ENCODE data around the gene CRTC1. TPM values are rescaled to one million over a fixed set of nuclear protein-coding genes. Genes with fewer than 3 reads are reported as not detected.

Gene CRTC1
- total RNA-seq, 1 experiment from 2014 or later, result 18.1 TPM

DNA sequence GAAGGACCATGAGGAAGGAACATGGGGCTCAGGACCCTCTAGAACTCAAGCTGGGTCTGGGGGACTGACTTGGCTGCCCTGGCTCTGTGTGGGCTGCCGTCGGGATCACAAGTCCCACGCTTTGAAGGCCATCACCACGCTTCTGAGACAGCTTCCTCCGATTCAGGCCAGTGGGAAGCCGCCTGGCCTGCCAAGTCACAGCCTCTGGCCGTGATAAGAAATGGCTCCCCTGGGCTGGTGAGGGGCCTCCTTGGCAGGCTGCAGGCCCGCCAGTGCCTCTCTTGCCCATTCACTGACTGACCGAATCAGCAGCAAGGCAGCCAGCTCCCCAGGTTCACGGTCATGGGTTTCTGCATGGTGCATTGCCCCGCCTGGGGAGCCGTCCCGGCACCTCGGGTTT lies 58.8 kb downstream of the CRTC1 start:
- Histone ChIP-seq H3K4me1 (ENCODE audit: insufficient read depth, low read length, poor library complexity, severe bottlenecking) (peaks cover 2% of the 10 kb centered on the region), H3K36me3 (ENCODE audit: insufficient read depth, low read length, poor library complexity, severe bottlenecking) (no peaks in the 10 kb centered on the region), H3K27ac (ENCODE audit: low read depth, low read length, poor library complexity, severe bottlenecking) (no peak overlapping the region), H3K4me3 (ENCODE audit: low read depth, low read length, poor library complexity, severe bottlenecking) (no peak overlapping the region), H3K27me3 (replicated peaks; ENCODE audit: insufficient read depth, low read depth, low read length, poor library complexity) (no peaks in the 10 kb centered on the region), H3K9me3 (ENCODE audit: low read depth, low read length, poor library complexity, severe bottlenecking) (no peaks in the 10 kb centered on the region)
- intact Hi-C loops (cut with micrococcal nuclease; ENCODE audit: unreplicated experiment), result no loop called here
- DNase-seq (ENCODE audit: low spot score), result no peak
- no TSS peak for BruUV-seq (replicated peaks)
- TF ChIP-seq, protein P1, sequence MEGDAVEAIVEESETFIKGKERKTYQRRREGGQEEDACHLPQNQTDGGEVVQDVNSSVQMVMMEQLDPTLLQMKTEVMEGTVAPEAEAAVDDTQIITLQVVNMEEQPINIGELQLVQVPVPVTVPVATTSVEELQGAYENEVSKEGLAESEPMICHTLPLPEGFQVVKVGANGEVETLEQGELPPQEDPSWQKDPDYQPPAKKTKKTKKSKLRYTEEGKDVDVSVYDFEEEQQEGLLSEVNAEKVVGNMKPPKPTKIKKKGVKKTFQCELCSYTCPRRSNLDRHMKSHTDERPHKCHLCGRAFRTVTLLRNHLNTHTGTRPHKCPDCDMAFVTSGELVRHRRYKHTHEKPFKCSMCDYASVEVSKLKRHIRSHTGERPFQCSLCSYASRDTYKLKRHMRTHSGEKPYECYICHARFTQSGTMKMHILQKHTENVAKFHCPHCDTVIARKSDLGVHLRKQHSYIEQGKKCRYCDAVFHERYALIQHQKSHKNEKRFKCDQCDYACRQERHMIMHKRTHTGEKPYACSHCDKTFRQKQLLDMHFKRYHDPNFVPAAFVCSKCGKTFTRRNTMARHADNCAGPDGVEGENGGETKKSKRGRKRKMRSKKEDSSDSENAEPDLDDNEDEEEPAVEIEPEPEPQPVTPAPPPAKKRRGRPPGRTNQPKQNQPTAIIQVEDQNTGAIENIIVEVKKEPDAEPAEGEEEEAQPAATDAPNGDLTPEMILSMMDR (conservative IDR thresholded peaks at IDR 0.05; ENCODE audit: low read depth, low read length), result no peak
- TF ChIP-seq EZH2 (IDR thresholded peaks at IDR 0.05; ENCODE audit: borderline replicate concordance, low read depth, low read length, poor library complexity, severe bottlenecking), result no peak
- ChIA-PET CTCF (no interaction called here), POLR2A (ENCODE audit: low non-redundant PET) (no interaction called here)

DNA sequence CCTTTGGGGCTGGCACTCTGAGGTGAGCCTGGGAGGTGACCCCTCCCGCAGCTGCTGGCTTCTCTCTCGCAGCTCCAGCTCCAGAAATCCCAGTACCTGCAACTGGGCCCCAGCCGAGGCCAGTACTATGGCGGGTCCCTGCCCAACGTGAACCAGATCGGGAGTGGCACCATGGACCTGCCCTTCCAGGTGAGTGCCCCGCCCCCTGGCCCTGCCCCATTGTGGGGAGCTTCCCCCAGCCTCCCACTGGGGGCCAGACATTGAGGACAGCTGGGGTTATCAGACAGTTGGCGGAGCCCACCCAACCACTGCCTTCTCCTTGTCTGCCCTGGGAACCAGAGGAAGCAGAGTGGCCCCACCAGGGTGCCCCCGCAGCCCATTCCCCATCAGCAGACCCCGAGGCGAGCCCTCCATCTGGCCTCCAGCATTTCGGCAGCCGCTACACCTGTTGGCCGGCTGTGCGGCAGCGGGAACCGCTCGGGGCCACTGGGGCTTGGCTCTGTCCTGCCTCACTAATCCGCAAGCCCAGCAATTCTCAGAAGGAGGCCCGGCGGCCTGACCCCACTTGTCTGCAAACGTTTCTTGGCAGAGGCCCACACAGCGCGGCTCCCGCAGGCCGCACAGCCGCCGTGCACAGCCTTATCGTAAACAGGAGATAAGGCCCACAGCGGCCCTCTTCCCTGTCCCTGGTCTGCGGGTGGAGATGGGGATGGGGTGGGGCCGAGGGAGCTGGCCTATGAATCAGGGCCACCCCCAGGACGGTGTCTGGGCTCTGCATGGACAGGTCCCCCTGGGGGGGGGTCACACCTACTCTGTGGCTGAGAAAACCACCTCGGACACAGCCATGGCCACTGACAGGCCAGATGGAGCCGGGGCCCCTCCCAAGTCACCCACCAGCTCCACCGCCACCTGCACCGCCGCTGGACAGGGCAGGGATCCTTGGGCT lies 59.6 kb downstream of the CRTC1 start:
- intact Hi-C loops (cut with micrococcal nuclease; ENCODE audit: unreplicated experiment), result no loop called here
- ChIA-PET CTCF (no interaction called here), POLR2A (ENCODE audit: low non-redundant PET) (no interaction called here)
- no peaks in the 10 kb centered on the region for H3K27me3 ChIP-seq (replicated peaks; ENCODE audit: insufficient read depth, low read depth, low read length, poor library complexity)
- no peaks in the 10 kb centered on the region for H3K36me3 ChIP-seq (ENCODE audit: insufficient read depth, low read length, poor library complexity, severe bottlenecking)
- no peak for DNase-seq (ENCODE audit: low spot score)
- no peaks in the 10 kb centered on the region for H3K4me1 ChIP-seq (ENCODE audit: insufficient read depth, low read length, poor library complexity, severe bottlenecking)
- no peaks in the 10 kb centered on the region for H3K9me3 ChIP-seq (ENCODE audit: low read depth, low read length, poor library complexity, severe bottlenecking)
- H3K4me3 ChIP-seq (ENCODE audit: low read depth, low read length, poor library complexity, severe bottlenecking), result no peak overlapping the region
- no peak overlapping the region for H3K27ac ChIP-seq (ENCODE audit: low read depth, low read length, poor library complexity, severe bottlenecking)
- no peak for TF ChIP-seq EZH2 (IDR thresholded peaks at IDR 0.05; ENCODE audit: borderline replicate concordance, low read depth, low read length, poor library complexity, severe bottlenecking)
- TF ChIP-seq, protein P1 (conservative IDR thresholded peaks at IDR 0.05; ENCODE audit: low read depth, low read length), result no peak
- BruUV-seq (replicated peaks), result no TSS peak

DNA sequence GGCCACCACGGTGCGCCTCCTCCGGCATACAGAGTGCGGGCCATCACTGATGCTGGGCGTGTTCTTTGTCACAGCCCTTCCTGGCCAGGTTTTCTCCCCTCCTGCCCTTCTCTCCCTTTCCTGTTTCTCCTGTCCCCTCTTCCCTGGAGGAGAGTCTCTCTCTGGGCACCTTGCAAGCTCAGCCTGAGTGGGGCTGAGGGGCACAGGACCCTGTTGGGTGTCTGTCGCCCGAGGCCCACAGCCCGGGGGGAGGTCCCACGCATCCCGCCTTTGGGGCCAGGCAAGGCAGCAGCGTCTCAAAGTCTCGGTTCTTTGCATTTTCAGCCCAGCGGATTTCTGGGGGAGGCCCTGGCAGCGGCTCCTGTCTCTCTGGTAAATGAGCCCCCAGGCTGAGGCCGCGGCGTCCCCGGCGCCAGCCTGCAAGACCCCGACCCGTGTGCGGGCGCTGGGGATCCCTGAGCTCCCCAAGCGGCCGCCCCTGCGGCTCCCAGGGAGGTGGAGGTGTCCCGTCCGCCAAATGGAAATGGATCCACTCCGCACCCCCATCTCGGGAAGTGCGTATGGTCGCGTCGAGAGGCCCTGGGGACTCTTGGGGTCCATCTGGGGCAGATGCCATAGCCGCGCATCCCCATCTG lies 60.4 kb downstream of the CRTC1 start:
- no TSS peak for BruUV-seq (replicated peaks)
- Histone ChIP-seq H3K9me3 (ENCODE audit: low read depth, low read length, poor library complexity, severe bottlenecking) (no peaks in the 10 kb centered on the region), H3K4me1 (ENCODE audit: insufficient read depth, low read length, poor library complexity, severe bottlenecking) (no peaks in the 10 kb centered on the region), H3K27me3 (replicated peaks; ENCODE audit: insufficient read depth, low read depth, low read length, poor library complexity) (no peaks in the 10 kb centered on the region), H3K36me3 (ENCODE audit: insufficient read depth, low read length, poor library complexity, severe bottlenecking) (no peaks in the 10 kb centered on the region), H3K27ac (ENCODE audit: low read depth, low read length, poor library complexity, severe bottlenecking) (no peak overlapping the region), H3K4me3 (ENCODE audit: low read depth, low read length, poor library complexity, severe bottlenecking) (no peak overlapping the region)
- no peak for DNase-seq (ENCODE audit: low spot score)
- TF ChIP-seq, protein P1 (conservative IDR thresholded peaks at IDR 0.05; ENCODE audit: low read depth, low read length), result no peak
- no peak for TF ChIP-seq EZH2 (IDR thresholded peaks at IDR 0.05; ENCODE audit: borderline replicate concordance, low read depth, low read length, poor library complexity, severe bottlenecking)
- ChIA-PET CTCF (no interaction called here), POLR2A (ENCODE audit: low non-redundant PET) (no interaction called here)
- intact Hi-C loops (cut with micrococcal nuclease; ENCODE audit: unreplicated experiment), result no loop called here
